Inferior parietal cortex (tissue), 1 donor: ENCODE measurements around the gene ZNF778.

ENCODE experiments used
- DNase-seq: peaks from one replicate; pipeline ENCODE4 v3.0.0-alpha.2; 2016; ENCODE audit errors: extremely low spot score

The ZNF778 gene

GRCh38 chr16:89275837-89276720 is 58.6 kb downstream of the ZNF778 start:
- DNase-seq = no peak

GRCh38 chr16:89277049-89277448 is 59.5 kb downstream of the ZNF778 start:
- DNase-seq = no peak

GRCh38 chr16:89277641-89278341 is 60.3 kb downstream of the ZNF778 start:
- DNase-seq = no peak

GRCh38 chr16:89278441-89279240 is 61.1 kb downstream of the ZNF778 start:
- no peak for DNase-seq

GRCh38 chr16:89279666-89280481 is 62.4 kb downstream of the ZNF778 start:
- no peak for DNase-seq

- DNase-seq = no peak
Observed at GRCh38 chr16:89280546-89281188, 63.2 kb downstream of the ZNF778 start.

GRCh38 chr16:89281189-89281577 is 63.7 kb downstream of the ZNF778 start:
- no peak for DNase-seq

GRCh38 chr16:89281829-89282228 is 64.3 kb downstream of the ZNF778 start:
- no peak for DNase-seq

- DNase-seq = no peak
Observed at GRCh38 chr16:89282523-89282922, 65.0 kb downstream of the ZNF778 start.

GRCh38 chr16:89283449-89283848 is 65.9 kb downstream of the ZNF778 start:
- DNase-seq = no peak

- no peak for DNase-seq
Observed at GRCh38 chr16:89285381-89285780, 67.9 kb downstream of the ZNF778 start.

GRCh38 chr16:89286096-89286495 is 68.6 kb downstream of the ZNF778 start:
- no peak for DNase-seq
